HG03139 (cell line): ENCODE data around the gene PXDN.
"Not testable (repeated sequence)": the region's sequence is repeated elsewhere in the genome, so short reads cannot be mapped to it uniquely, and the experiment has no call there.

ENCODE experiments used
- ATAC-seq: cut with Tn5 transposase; IDR thresholded peaks from one replicate; pipeline ENCODE4 v1.9.1; 2021; ENCODE audit not compliant: unreplicated experiment

PXDN gene

DNA sequence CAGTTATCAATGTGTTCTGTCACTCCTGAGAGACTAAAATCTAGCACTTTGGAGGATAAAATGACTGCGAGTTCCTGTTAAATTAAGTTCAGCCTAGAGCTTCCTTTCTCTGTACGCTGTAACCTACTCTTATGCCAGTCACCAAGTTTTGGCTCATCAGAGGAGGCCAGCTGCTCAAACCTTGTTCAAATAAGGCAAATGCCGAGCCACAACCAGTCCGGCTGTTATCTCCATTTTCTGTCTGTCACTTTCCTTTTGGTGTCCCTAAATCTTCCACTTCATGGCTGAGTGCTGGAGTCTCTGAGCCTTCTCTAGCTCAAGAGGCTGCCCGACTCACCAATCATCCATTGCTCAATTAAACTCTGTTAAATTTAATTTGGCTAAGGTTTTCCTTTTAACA is 33.5 kb upstream of the PXDN start:
- no peak for ATAC-seq

DNA sequence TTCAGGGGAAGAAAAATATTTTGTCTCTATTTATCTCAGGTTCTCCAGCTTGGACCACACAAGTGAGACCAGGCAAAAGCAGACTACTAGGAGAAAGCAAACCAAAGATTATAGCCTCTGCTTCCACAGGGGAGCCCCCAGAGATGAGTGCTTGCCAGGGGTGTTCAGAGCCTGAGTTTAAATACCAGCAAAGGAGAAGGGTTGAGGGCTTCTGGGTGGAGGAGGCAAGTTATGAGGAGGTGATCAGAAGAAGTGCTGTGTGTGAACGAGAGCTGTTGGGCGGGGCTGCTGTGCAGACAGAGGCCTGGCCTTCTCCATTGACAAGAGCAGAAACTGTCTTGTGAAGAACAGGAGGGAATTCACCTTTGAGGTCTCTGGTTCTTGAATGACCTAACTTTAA is 32.8 kb upstream of the PXDN start:
- ATAC-seq = no peak

DNA sequence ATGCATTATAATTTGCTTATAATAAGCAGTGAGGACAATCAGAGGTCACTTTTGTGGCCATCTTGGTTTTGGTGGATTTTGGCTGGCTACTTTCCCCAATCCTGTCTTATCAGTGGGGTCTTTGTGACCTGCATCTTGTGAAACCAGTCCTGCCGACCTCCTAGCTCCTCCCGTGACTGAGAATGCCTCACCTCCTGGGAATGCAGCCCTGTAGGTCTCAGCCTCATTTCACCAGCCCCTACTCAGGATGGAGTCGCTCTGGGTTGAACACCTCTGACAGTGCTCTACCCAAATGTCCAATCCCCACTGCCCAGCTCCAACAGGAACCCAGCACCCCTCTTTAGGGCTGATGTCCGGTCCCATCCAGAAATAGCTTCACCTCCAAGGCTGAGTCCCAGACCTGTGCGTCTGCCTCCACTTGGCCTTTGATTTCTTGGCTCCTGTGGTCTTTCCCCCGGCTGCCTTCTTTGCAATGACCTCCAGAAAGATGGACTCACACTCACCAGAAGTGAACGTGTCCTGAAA is 31.3 kb upstream of the PXDN start:
- no peak for ATAC-seq

- no peak for ATAC-seq
Observed at GRCh38 chr2:1774929-1775328, 30.6 kb upstream of the PXDN start.

- ATAC-seq = no peak
Observed at GRCh38 chr2:1773883-1774282, 29.6 kb upstream of the PXDN start.

DNA sequence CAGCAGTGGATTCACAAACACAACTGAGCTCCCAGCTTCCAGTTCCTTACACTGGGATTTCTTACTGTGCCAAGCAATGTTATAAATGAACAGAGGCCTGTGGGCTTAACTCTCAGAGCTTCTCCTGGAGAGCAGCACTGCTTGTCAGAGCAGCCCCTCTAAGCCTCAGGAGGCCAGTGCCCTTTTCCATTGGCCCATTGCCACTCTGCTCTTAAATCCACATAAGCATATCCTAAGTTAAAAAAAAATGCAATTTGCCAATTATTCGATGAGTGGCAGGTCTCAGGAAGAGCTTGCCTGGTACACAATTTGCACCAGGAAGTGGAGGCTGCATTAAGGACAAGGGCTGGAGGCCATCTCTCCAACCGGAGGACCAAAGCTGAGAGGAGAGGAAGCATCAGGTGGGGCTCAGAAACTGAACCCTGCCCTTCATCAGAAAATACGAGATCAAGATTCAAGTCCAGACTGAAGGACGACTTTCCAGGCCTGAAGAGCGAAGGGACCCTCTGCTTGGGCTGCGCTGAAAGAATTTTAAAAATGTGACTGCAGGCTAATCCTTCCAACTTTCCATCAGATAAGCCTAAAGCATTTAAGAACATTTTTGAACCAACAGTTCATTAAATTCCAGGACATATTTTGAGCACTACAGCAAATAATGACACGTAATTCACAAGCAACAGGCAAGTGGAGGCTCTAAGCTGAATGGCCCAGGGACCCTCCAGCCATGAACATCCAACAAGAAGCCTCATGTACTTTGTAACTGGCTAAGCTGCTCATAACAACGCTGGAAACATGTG is 28.4 kb upstream of the PXDN start:
- no peak for ATAC-seq

GRCh38 chr2:1771626-1772280 is 27.4 kb upstream of the PXDN start:
- no peak for ATAC-seq

- ATAC-seq = no peak
Observed at GRCh38 chr2:1770566-1771380, 26.5 kb upstream of the PXDN start.

DNA sequence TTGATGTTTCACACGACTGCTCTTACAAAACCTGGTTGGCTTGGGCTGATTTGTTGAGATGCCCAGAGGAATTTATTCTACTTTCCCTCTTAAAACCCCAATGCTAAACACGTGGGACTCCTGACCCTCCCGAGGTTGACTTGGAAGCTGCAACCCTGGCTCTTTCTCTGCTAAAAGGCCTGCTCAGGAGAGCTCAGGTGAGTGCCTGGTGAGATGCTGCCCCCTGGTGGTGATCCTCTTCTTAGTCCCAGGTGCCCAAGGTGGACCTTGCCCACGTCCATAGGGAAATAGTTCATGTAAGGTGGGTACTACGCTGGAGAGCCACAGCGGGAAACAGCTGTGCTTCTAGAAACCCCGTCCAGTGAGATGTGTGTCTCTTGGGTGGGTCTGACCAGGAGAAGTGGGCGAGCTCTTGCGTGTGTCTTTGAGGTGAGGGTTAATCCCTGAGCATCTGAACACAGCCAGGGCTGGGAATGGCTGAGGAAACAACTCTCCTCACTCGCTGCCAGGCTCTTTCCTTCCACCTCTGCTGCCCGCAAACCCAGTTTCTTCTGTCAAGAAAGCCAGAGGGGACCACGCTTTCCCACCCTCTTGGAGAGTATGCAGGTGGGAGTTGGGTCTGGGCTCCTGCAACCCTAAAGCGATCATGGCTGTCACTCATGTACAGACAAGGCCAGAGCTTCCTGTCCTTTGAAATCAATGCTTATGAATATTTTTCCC is 25.5 kb upstream of the PXDN start:
- ATAC-seq = no peak

DNA sequence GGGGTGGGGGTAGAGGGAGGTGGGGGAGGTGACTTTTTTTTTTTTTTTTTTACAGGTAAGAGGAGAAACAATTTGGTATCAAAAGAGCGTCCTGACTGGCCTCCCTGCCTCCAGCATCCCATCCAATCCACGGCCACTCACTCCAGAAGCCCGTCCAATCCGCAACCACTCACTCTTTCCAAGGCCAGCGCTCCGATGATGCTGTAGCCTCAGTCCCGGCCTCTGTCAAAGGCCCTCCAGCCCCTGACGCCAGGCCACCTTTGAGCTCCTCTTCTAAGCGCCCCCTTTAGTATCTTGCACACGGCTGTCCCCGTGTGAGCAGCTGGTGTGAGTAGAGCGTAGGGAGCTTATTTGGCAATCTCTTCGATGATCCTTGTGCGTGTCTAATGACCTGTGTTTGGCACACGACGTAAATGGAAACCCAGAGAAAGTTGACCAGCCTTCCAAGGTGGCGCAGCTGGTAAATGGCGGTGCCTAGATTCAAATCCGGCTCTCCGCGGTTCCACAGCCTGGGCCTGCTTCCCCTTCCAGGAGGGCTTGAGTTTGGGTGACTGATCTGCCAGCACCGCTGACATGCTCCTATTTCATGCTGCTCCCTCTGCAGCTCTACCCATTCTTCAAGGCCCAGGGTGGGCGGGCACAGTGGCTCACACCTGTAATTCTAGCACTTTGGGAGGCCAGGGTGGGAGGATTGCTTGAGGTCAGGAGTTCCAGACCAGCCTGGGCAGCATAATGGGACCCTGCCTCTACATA is 23.8 kb upstream of the PXDN start:
- no peak for ATAC-seq

GRCh38 chr2:1766851-1767811 is 22.8 kb upstream of the PXDN start:
- no peak for ATAC-seq

DNA sequence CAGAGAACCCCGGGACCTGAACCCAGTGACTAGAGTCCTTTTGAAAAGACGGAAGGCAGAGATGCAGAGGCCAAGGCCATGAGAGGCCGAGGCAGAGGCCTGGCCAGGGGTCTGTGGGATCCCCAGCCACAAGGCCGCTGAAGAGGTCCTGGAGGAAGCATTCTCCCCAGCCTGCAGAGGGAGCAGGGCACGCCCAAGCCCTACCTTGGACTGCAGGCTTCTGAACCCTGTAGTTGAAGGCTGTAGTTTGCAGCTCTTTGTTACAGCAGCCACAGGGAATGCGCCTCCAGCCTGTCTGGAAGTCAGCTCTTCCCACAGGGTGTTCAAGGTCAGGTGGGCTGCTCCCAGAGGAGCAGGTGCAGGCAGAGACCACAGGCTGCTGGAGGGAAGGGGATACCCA is 22.1 kb upstream of the PXDN start:
- ATAC-seq = no peak

DNA sequence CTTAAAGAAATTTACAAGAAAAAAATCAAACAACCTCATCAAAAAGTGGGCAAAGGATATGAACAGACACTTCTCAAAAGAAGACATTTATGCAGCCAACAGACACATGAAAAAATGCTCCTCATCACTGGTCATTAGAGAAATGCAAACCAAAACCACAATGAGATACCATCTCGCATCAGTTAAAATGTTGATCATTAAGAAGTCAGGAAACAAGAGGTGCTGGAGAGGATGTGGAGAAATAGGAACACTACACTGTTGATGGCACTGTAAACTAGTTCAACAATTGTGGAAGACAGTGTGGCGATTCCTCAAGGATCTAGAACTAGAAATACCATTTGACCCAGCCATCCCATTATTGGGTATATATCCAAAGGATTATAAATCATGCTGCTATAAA is 20.9 kb upstream of the PXDN start:
- not testable (repeated sequence) for ATAC-seq

- no peak for ATAC-seq
Observed at GRCh38 chr2:1759611-1759930, 15.3 kb upstream of the PXDN start.

- ATAC-seq = no peak
Observed at GRCh38 chr2:1758774-1759610, 14.7 kb upstream of the PXDN start.

- ATAC-seq = no peak
Observed at GRCh38 chr2:1758171-1758570, 13.9 kb upstream of the PXDN start.

GRCh38 chr2:1757567-1757966 is 13.3 kb upstream of the PXDN start:
- ATAC-seq = no peak

DNA sequence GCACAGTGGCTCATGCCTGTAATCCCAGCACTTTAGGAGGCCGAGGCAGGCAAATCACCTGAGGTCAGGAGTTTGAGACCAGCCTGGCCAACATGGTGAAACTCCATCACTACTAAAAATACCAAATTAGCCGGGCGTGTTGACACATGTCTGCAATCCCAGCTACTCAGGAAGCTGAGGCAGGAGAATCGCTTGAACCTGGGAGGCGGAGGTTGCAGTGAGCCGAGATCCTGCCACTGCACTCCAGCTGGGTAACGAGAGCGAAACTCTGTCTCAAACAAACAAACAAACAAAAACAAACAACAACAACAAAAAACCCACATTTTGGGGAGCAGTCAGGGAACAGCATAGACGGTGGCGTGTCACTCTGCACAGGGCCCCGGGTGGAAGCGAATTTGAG is 12.8 kb upstream of the PXDN start:
- ATAC-seq = not testable (repeated sequence)
